ENCODE data around the gene INF2. TPM values are rescaled to one million over a fixed set of nuclear protein-coding genes. Genes with fewer than 3 reads are reported as not detected.

INF2 gene
- total and polyA plus RNA-seq, 9 of the 15 experiments (the other 6 are each of a cell fraction or from before 2014, with no cell fraction given): 0.56 to 31.3 (median 7.8) TPM

DNA sequence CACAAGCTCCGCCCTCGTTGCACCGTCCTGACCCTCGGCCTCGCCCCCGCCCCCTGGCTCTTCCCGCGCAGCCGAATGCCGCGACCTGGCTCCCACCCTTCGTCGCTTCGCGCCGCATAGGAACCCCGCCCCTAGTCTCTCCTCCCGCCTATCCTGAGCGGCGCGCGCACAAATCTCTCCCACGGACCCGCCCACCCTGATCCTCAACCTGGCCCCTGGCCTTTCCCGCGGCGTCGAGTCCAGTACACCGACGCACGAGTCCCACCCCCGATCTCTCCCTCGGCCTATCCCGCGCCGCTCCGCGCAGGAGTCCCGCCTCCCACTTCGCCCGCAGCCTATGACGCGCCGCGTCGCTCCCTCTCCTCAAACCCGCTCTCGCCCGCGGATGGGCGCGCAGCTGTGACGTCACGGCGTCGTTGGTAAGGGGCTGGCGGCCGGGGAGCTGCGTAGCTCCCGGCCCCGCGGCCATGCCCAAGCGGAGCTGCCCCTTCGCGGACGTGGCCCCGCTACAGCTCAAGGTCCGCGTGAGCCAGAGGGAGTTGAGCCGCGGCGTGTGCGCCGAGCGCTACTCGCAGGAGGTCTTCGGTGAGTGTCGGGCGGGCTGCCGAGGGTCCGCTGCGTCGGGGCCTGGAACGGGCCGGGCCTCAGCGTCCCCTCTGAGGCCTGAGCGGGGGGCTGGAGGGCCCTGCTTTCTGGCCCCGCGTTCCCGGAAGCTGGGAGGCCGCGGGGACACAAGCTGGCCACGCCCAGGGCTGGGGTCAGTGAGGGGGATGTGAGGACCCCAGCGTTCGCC is 63.5 kb downstream of the INF2 start, which contains the start of gene SIVA1 (continued):
- TF ChIP-seq PYGO2 (tag; IDR thresholded peaks at IDR 0.05) (no peak), ZNF212 (CRISPR knock-in tag; IDR thresholded peaks at IDR 0.05) (no peak), SMAD1 (IDR thresholded peaks at IDR 0.05; ENCODE audit: low read depth, low read length, partially characterized antibody) (no peak), ZNF76 (CRISPR knock-in tag; IDR thresholded peaks at IDR 0.05; ENCODE audit: borderline replicate concordance) (no peak), NFIC (IDR thresholded peaks at IDR 0.05) (no peak), ZNF253 (CRISPR knock-in tag; conservative IDR thresholded peaks at IDR 0.05) (no peak), PTRF (tag; IDR thresholded peaks at IDR 0.05) (no peak), TCF7 (IDR thresholded peaks at IDR 0.05; ENCODE audit: borderline replicate concordance) (no peak), NFE2 (IDR thresholded peaks at IDR 0.05; ENCODE audit: low read depth) (no peak), JUNB (CRISPR knock-in tag; conservative IDR thresholded peaks at IDR 0.05) (no peak), TEAD2 (tag; IDR thresholded peaks at IDR 0.05) (no peak), CBFB (CRISPR knock-in tag; IDR thresholded peaks at IDR 0.05) (no peak), ZNF165 (CRISPR knock-in tag; IDR thresholded peaks at IDR 0.05; ENCODE audit: borderline replicate concordance) (no peak), LEF1 (IDR thresholded peaks at IDR 0.05) (no peak), GABPB2 (CRISPR knock-in tag; conservative IDR thresholded peaks at IDR 0.05) (no peak), CBX3 (IDR thresholded peaks at IDR 0.05; ENCODE audit: borderline replicate concordance in 1 of 2, low read length in 2 of 2) (no peak), HNRNPK (IDR thresholded peaks at IDR 0.05; ENCODE audit: low read depth, low read length, poor library complexity, severe bottlenecking) (no peak), ETS2 (tag; IDR thresholded peaks at IDR 0.05; ENCODE audit: borderline replicate concordance, poor library complexity, severe bottlenecking) (no peak), JUND (IDR thresholded peaks at IDR 0.05; ENCODE audit: borderline replicate concordance, low read depth, low read length) (peak; percentile 62), JUND (tag; IDR thresholded peaks at IDR 0.05; ENCODE audit: borderline replicate concordance, low read depth, low read length) (peak; percentile 21; the same call in 1 of the 3 replicates), GABPA (tag; conservative IDR thresholded peaks at IDR 0.05; ENCODE audit: low read depth) (peak; percentile 42), BCL6 (CRISPR knock-in tag; IDR thresholded peaks at IDR 0.05) (no peak), TFAM (CRISPR knock-in tag; conservative IDR thresholded peaks at IDR 0.05) (no peak)
- TF ChIP-seq, protein P1, sequence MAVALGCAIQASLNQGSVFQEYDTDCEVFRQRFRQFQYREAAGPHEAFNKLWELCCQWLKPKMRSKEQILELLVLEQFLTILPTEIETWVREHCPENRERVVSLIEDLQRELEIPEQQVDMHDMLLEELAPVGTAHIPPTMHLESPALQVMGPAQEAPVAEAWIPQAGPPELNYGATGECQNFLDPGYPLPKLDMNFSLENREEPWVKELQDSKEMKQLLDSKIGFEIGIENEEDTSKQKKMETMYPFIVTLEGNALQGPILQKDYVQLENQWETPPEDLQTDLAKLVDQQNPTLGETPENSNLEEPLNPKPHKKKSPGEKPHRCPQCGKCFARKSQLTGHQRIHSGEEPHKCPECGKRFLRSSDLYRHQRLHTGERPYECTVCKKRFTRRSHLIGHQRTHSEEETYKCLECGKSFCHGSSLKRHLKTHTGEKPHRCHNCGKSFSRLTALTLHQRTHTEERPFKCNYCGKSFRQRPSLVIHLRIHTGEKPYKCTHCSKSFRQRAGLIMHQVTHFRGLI (CRISPR knock-in tag; IDR thresholded peaks at IDR 0.05): no peak
- TF ChIP-seq, protein P2, sequence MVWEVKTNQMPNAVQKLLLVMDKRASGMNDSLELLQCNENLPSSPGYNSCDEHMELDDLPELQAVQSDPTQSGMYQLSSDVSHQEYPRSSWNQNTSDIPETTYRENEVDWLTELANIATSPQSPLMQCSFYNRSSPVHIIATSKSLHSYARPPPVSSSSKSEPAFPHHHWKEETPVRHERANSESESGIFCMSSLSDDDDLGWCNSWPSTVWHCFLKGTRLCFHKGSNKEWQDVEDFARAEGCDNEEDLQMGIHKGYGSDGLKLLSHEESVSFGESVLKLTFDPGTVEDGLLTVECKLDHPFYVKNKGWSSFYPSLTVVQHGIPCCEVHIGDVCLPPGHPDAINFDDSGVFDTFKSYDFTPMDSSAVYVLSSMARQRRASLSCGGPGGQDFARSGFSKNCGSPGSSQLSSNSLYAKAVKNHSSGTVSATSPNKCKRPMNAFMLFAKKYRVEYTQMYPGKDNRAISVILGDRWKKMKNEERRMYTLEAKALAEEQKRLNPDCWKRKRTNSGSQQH (CRISPR knock-in tag; IDR thresholded peaks at IDR 0.05): no peak
- TF ChIP-seq, protein P3, sequence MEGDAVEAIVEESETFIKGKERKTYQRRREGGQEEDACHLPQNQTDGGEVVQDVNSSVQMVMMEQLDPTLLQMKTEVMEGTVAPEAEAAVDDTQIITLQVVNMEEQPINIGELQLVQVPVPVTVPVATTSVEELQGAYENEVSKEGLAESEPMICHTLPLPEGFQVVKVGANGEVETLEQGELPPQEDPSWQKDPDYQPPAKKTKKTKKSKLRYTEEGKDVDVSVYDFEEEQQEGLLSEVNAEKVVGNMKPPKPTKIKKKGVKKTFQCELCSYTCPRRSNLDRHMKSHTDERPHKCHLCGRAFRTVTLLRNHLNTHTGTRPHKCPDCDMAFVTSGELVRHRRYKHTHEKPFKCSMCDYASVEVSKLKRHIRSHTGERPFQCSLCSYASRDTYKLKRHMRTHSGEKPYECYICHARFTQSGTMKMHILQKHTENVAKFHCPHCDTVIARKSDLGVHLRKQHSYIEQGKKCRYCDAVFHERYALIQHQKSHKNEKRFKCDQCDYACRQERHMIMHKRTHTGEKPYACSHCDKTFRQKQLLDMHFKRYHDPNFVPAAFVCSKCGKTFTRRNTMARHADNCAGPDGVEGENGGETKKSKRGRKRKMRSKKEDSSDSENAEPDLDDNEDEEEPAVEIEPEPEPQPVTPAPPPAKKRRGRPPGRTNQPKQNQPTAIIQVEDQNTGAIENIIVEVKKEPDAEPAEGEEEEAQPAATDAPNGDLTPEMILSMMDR (IDR thresholded peaks at IDR 0.05 in 2 of 3, conservative IDR thresholded peaks at IDR 0.05 in 1 of 3; ENCODE audit: insufficient read depth in 2 of 3, low read depth in 1 of 3, low read length in 3 of 3): no peak

Data from K562 (cell line).